HL-60 (cell line): ENCODE results near the gene XYLT1.

Experiments used
- DNase-seq, 2 experiments: peaks; one replicate each; pipeline ENCODE4 v3.0.0-alpha.2; 2010 to 2020; ENCODE audit warnings: low read depth in 1 of 2, low spot score in 1 of 2
- H3K27ac ChIP-seq: fragments of 250-450 bp; sonication (Bioruptor Pico); replicated peaks from 2 replicates; pipeline ENCODE4 v1.5.1; 2020; ENCODE audit warnings: mild to moderate bottlenecking, moderate library complexity
- H3K27me3 ChIP-seq: fragments of 250-450 bp; sonication (Bioruptor Pico); 2 replicates; pipeline ENCODE4 v1.5.1; 2021; ENCODE audit warnings: mild to moderate bottlenecking, moderate library complexity; ENCODE audit not compliant: insufficient read depth, poor library complexity, severe bottlenecking
- H3K4me3 ChIP-seq: replicated peaks from 2 replicates; pipeline ENCODE4 v1.5.1; 2011; ENCODE audit warnings: mild to moderate bottlenecking, control low read depth, low read length; ENCODE audit not compliant: insufficient read depth
- CTCF ChIP-seq: IDR thresholded peaks from one replicate; pipeline ENCODE4 v1.5.1; 2011; ENCODE audit warnings: low read length, control low read depth, inconsistent platforms; ENCODE audit not compliant: insufficient read depth
- GABPA ChIP-seq: IDR thresholded peaks from 2 replicates; pipeline ENCODE4 v1.6.1; 2012; ENCODE audit warnings: low read depth
- POLR2AphosphoS5 ChIP-seq: IDR thresholded peaks from 2 replicates; pipeline ENCODE4 v1.6.1; 2012; ENCODE audit warnings: low read depth
- REST ChIP-seq: IDR thresholded peaks from 2 replicates; pipeline ENCODE4 v1.6.1; 2012; ENCODE audit warnings: low read depth; ENCODE audit not compliant: insufficient replicate concordance
- SPI1 ChIP-seq: IDR thresholded peaks from 2 replicates; pipeline ENCODE4 v1.6.1; 2012; ENCODE audit warnings: low read depth, mild to moderate bottlenecking, borderline replicate concordance

XYLT1 gene

GRCh38 chr16:17272716-17273115 lies 198.0 kb downstream of the XYLT1 start:
- no peak overlapping the region for H3K4me3 ChIP-seq
- TF ChIP-seq GABPA, result no peak
- TF ChIP-seq REST, result no peak
- no peak for TF ChIP-seq CTCF
- TF ChIP-seq POLR2AphosphoS5, result no peak
- TF ChIP-seq SPI1, result no peak
- no peak for DNase-seq
- H3K27ac ChIP-seq, result no peak overlapping the region
- H3K27me3 ChIP-seq, result no peaks in the 10 kb centered on the region

GRCh38 chr16:17271687-17272086 lies 199.1 kb downstream of the XYLT1 start:
- no peak overlapping the region for H3K4me3 ChIP-seq
- TF ChIP-seq GABPA (no peak), POLR2AphosphoS5 (no peak), SPI1 (no peak), CTCF (no peak), REST (no peak)
- no peak for DNase-seq
- no peak overlapping the region for H3K27ac ChIP-seq
- H3K27me3 ChIP-seq, result no peaks in the 10 kb centered on the region

GRCh38 chr16:17270683-17271109 lies 200.1 kb downstream of the XYLT1 start:
- no peaks in the 10 kb centered on the region for H3K27me3 ChIP-seq
- no peak overlapping the region for H3K27ac ChIP-seq
- DNase-seq, result no peak
- TF ChIP-seq REST (no peak), POLR2AphosphoS5 (no peak), GABPA (no peak), SPI1 (no peak), CTCF (no peak)
- H3K4me3 ChIP-seq, result no peak overlapping the region
